Kidney glomerular epithelial cell (primary cell): ENCODE results near the gene LRRN4CL.
"Not testable (repeated sequence)": the region's sequence is repeated elsewhere in the genome, so short reads cannot be mapped to it uniquely, and the experiment has no call there.

Source experiments
- DNase-seq: peaks from one replicate; lab custom pipeline; 2025; lab: John Stamatoyannopoulos, UW

LRRN4CL gene

DNA sequence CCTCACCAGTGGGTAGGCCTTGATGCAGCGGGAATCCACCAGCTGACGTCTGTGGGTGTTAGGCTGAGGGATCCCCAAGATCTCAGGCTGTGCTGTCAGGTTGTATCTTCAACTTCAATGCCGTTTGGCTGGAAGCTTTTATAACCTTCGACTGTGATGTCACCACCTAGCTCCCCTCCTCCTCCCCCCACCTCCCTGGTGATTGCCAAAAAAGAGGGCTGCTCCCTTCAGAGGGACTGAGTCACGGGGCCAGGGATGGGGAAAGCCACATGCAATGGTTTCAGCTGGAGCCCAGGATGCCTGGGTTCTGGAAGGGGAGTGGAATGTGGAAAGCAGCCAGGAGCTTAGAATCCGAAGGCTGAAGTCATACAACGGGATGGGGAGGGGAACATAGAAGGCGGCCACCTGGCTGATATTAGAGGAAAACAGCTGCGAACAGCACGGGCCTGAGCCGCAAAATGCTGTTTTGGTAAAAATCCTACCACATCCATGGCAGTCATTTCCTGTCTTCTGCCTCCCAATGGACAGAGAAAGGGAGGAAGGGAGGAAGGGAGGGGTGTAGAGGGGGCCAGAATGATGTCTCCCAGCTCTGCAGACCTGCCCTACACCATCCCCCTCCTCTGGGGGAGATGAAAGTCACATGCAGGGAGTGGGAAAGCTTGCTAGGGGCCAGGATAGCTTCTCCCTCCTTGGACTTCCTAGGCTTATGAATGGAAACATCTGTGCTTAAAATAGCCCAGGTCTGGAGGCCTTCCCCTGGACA, at the start of gene LRRN4CL:
LRRN4CL (minus strand) TSS at position 110 of the 763 bp plus-strand sequence. CDS start 1,022 bp downstream, outside the sequence.
- DNase-seq: no peak

DNA sequence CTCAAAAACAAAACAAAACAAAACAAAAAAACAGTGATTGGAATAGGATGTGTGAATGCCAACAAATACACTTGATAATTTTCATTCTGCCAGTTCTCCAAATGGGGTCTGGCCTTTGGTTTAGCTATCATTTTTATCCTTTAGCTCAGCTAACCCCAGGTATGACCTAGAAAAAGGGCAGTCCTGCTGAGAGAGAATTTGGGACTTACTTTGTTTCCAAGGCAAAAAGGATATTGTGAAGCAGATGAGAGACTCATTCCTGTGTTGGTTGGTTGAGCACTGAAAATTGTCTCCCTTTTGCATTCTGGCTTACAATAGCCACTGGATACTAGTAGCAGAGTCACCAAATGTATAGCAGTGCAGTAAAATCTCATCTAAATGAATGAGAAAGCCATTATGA, 47.9 kb upstream of the LRRN4CL start:
- no peak for DNase-seq

DNA sequence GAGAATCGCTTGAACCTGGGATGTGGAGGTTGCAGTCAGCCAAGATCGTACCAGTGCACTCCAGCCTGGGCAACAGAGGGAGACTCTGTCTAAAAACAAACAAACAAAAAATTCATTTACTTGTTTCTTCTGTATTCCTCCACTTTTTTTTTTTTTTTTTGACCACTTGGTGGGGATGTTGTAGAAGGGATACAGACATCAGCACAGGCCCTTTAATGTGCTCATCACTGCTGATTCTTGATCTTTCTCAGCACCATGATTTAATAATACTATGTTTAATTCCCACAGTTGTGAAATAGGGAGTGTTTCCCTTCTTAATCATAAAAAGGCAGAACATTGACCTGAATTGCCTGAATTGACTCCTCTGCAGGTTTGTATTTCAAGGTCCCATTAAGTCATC, 43.5 kb upstream of the LRRN4CL start:
- DNase-seq: no peak

DNA sequence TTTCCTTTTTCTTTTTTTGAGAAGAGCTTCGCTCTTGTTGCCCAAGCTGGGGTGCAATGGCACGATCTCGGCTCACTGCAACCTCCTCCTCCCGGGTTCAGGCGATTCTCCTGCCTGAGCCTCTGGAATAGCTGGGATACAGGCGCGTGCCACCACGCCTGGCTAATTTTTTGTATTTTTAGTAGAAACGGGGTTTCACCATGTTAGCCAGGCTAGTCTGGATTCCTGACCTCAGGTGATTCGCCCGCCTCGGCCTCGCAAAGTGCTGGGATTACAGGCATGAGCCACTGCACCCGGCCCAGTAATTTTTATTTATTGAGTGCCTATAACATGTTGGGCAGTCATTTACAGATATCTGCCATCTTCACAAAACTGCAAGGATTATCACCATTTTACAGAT, 40.7 kb upstream of the LRRN4CL start:
- DNase-seq: not testable (repeated sequence)

DNA sequence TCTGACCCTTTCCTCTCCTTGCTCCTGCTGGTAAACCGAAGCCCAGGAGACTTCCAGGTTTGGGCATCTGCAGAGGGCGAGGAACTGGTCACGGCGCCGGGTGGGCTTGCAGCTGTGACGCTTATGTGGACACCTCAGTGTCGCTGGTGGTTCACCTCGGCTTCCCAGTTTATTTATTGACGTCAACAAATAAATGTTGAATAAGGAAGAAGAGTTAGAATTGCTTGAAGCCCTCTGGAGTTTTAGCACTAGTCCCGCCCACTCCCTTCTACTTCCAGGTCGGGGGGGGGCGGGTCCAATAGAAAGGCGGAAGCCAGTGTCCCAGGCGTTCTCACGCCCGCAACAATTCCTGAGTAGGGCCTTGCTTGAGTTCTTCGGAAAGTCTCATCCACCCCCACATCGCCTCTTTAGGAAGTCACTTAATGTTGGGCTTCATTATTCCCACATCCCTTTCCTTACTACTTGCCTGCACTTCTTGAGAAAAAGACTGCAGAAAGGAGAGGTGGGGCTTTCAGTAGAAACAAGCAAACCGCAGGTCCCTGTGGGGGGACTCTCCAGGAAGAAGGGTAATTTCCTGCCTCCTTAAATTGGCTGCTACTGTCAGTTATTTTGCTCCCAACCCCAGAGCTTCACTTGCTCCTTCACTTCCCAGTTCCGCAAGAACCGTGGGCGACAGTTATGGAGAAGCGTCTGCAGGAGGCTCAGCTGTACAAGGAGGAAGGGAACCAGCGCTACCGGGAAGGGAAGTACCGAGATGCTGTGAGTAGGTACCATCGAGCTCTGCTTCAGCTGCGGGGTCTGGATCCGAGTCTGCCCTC, 39.0 kb upstream of the LRRN4CL start, which contains the start of gene TTC9C:
TTC9C (plus strand) TSS at position 316 of the 818 bp plus-strand sequence; CDS start at position 679, 363 bp downstream.
- peak; percentile 83 for DNase-seq

DNA sequence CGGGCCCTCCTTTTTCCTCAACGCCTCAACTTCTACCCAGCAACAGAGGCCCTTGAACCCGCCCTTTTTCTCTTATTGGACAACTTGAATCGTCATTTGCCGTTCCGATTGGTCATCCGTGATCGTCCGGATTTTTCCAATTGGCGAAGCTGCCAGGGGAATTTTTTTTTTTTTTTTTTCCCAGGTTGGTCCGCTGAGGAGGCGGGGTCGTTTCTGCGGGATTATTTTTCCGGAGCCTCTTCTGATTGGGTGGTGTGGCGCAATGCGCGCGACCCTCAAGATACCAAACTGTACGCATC, 38.5 kb upstream of the LRRN4CL start:
- DNase-seq: peak; percentile 92

DNA sequence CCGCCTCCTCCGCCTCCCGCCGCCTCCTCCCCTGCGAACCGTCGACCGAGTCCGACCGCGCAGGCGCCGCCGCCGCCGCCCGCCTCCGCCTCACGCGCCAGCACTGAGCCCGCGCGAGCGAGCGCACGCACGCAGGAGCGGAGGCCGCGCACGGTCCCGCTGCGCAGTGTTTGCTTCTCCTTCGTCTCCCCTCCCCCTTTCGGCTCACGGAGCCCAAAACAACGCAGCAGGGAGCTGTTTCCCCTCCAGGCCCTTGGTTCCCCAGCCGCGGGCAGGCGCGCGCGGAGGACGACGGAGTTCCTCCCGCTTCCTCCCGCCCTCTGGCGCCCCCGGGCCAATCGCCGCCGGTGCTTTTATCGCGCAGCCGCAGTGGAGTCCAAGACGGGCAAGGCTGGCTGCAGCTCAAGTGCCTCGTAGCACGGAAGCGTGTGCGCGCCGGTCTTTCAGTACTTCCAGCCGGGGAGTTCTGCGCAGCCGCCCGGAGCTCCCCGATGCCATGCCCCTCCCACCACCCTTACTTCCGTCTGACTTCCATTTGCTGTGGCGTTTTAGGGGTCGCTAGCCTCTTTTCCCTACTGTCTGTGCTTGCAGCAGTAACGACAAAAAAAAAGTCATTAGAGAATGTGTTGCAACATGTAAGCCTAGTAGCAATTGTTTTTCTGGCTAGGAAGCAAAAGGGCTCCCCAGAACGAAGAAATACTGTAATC, 38.0 kb upstream of the LRRN4CL start, which contains the start of gene HNRNPUL2:
HNRNPUL2 (minus strand) TSS at position 293 of the 707 bp plus-strand sequence. CDS start 301 bp downstream, outside the sequence.
- peak; percentile 95 for DNase-seq

DNA sequence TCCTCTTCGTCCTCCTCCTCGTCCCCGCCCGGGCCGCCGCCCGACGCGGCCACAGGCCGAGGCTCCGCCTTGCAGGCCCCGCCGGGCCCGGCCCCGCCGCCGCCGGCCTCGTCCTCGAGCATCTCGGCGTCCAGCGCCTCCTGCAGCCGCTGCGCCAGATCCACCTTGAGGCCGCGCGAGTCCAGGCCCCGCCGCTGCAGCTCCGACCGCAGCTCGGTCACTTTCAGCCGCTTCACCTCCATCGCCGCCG, 37.5 kb upstream of the LRRN4CL start:
- no peak for DNase-seq

DNA sequence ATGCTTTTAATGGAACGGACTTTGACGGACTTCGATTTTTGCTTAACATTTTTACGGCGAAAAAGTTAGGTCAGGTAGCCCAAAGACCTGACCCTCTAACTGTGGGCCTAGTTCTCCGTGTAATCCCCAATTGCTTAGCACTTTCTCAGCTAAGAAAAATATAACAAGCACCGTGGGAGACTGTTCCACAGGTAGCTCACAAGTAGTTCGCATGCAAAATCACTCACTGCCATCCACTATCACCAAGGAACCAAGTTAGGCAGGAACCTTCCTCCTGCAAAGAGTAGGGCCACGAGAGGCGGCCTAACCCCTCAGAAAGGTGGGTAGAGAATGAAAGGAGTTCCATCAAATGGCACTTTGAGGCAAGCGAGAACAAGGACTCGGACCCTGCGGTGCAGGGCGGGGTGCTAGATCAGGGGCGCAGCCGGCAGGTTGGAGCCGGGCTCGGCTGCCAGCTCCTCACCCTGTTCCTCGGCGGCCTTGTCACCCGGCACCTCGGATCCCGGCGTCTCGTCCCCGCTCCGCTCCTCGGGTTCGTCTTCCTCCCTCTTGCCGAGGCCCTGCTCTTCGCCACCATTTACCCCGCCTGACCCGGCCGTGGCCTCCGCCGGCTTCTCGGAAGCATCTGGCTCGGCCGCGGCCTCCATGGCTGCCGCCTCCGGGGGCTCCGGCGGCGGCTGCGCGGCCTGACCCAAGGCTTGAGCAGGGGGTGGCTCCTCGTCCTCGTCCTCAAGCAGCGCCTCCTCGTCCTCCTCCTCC, 37.0 kb upstream of the LRRN4CL start:
- DNase-seq: no peak

DNA sequence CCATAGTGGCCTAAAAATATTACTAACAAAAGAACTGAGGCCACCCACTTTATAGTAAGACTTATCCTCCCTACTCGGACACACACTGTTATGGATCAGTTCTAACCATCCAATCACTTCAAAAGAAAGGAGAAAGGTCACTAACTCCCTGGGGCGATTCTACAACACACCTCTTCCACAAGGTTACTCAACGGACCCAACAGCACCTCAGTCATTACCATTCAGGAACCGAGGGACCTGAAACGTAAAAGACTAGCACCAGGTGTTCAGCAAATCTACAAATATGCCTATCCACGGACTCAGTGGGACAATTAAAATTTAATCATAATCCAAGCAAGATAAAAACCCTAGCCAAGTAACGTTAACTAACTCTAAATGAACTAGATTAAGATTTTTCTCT, 36.3 kb upstream of the LRRN4CL start:
- peak; percentile 24 for DNase-seq

DNA sequence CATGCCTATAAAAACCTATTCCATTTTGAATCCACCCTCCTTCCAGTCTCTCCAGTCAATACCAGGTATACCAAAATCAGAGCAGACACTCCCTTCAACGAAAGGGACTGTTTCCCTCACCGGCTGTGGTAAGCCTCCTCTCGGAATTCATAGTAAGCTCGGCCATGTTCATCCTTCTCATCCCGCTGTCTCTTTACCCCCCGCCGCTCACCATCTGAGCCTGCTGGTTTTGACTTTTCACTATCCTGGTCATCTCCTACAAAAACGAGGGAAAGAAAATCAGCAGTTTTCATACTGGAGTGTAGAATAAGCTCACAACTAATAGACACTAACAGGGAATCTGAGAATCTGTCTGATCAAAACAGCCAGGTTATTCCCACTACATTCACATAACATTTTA, 34.8 kb upstream of the LRRN4CL start:
- no peak for DNase-seq

DNA sequence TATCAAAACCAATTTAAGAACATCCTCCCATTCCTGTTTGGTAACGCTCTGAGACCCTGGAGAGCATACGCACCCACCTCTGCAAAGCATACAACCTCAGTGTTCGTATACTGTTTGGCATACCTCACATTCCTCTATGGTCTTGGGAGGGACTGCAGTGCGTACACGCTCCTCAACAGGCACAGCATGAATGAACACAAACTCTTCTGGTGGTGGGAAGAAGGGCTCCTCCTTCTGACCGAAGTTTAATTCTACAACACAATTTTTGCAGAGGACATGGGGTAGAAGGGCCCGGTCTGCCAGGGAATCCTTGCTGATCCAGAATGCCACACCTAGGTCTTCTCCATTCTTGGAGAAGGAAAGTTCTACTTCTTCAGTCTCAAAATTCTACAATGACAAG, 32.7 kb upstream of the LRRN4CL start:
- DNase-seq: peak; percentile 31

DNA sequence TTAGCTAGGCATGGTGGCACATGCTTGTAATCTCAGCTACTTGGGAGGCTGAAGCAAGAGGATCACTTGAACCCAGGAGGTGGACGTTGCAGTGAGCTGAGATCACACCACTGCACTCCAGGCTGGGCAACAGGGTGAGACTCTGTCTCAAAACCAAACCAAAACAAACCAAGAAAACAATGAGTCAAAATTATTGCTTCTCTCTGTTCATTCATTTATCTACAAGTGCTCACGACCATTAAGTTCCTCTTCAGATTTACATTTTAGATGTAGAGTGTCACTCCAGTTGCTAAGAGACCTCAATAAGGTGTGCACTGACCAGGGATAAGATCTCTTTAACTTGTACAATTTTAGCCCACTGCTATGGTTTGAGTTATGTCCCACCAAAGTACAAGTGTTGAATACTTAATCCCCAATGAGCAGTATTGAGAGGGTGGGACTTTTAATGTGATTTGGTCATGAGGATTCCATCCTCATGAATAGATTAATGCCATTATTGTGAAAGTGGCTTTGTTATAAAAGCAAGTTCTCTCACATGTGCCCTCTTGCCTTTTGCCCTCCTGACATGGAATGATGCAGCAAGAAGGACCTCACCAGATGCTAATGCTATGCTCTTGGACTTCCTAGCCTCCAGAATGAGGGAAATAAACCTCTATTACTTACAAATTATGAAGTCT, 30.1 kb upstream of the LRRN4CL start:
- no peak for DNase-seq

DNA sequence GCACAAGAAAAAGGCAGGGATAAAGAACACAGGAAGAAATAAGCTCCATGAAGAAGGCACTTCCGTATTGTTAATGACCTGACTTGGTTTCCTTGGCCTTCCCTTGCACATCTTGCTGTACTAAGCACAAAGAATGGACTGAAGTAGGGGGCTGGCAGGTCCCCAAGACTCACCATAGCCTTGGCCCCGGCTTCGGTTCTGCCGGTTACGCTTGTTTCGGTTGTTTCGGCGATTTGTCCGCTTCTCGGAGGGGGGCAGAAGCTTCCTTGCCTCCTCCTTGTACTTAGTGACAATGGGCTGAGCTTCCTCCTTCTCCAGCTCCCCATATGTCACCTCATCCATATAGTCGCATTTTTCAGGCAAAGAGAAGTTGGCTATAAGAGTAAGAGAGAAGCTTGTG, 27.5 kb upstream of the LRRN4CL start:
- DNase-seq: no peak

DNA sequence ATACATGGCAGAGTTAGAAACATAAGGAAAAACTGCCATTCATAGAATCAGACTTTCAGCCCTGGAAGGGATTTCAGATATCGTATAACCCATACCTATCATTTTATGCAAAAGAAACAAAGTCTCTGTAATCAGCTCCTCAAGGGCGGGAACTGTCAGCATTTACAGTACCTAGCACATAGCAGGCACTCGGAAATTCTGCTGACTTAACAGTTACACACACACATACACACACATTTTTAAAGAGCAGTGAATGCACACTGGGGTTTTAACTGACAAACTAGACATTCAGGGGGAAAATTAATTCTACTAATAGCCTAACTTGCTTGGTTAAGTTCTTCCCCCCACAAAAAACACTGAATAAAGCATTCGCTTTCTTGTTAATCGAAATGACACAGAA, 26.9 kb upstream of the LRRN4CL start:
- no peak for DNase-seq

DNA sequence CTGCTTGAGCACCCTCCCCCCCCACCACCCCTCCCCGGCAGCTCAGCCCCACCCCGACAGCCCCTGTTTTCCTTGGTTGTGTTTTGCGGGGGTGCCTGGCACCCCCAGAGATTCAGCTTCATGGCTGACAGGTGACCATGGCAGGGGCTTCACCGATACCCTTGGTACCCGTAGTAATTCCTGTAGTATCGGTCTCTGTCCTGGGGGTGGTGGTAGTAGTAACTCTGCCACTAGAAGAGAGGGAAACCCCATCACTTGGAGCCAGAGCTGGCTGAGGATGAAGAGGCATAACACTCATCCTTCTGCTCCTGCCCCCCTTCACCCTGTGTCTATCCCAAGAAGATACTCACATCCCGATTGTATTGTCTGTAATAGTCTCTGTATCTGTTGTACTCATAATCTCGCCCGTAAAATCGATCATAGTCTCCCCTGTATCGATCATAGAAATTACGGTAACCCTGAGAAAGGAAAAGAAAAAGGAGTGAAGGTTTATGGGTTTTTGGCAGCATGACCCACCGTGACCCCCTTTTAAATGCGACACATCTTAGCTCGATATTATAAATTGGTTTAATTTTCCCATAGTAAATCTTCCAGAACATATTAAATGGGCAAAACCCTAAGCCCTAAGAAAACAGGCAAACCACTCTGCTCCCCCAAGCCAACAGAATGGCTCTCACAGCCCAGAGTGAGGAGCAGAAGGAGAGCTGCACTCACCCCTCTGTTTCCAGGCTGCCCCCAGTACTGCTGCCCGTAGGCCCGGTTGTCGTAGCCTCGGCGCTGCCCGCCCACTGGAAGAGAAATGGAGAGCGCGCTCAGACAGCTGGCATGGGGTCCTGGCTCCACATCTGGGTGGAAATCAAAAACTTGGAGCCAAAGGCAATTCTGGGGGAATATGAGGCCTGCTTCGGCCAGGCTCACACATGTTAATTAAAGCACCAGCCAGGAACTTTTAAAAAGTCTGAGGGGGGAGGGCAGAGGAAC, 26.1 kb upstream of the LRRN4CL start:
- no peak for DNase-seq

DNA sequence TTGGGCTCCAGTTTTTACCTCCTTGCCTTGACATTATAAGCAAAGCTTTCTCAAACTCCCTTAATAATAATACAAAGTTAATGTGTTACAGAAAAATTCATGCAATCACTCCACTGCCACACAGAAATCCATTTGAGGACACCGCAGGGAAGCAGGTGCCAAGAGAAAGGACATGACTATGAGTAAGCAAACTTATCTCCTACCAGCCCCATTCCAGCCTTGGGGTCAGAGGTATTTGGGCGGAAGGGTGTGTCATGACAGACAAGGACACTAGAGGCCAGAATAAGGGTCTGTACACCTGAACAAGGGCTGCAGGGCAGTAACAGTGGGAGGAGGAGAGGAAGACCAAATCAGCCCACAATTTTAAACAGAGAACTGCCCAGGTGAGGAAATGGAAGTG, 24.0 kb upstream of the LRRN4CL start:
- peak; percentile 36 for DNase-seq

DNA sequence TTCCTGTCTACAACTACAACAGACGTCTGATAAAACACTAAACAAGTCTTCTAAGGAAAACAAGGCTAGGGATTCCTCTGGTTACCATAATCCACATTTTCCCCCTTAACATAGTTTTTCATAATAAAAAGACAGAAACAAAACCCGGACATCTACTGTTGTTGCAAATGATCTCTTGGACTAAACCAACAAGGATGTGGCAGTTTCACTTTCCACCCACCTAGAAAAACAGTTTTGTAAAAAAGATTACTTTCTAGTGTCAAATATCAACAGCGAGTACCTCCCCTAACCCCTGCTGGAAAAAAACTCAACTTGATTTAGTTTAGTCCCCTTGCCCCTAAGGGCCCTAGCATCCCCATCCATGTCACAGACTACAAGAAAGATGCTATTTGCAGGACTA, 23.5 kb upstream of the LRRN4CL start:
- no peak for DNase-seq

DNA sequence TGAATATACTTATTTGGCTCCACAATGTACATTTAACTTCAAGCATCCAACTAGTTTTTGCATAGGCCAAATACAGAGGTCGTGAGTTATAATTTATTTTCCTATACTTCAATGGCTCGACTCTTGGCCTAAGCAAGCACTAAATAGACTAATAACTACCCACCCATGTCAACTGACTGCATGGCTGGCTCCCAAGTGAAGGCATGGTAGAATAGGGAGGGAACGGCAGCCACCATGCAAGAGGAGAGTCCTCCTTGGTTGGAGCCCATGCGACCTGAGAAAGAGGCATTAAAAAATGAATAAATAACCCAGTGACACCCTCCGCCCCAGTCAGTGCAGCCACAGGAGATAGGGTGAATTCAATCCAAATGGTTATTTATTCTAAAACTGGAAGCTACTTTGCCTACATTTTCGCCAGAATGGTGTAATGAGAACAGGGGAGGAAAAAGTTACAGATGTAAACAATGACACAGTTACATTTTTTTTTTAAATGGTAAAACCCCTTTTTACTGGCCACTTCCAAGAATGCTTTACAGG, 23.0 kb upstream of the LRRN4CL start:
- DNase-seq: no peak

DNA sequence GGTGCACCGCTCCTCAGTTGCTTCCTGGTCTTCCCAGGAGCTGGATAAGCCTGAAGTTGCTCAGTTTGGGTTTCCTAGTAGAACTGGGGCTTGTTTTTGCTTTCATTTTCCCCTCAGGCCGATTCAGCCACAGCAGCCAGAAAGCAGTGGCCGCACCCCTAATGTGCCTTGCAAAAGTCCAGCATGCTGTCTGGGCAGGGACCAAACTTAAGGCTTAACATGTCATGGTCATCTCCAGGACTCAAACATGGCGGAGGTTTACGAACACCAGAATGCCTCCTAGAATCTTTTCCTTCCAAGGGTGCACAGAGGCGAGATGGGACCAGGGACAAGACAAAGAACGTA, 20.6 kb upstream of the LRRN4CL start:
- DNase-seq: no peak
